Prostate gland (tissue), 2 donors: ENCODE measurements around the gene CCDC78.

ENCODE experiments used
- CTCF ChIP-seq, 4 experiments: fragments of 200-600 bp in 2 of 4; fragments of 450-650 bp in 2 of 4; sonication (generic) in 2 of 4; IDR thresholded peaks; 1 replicate in 3 of 4; 2 replicates in 1 of 4; pipeline ENCODE4 v1.5.1; 2016 to 2019; ENCODE audit warnings: antibody characterized with exemption in 4 of 4, mild to moderate bottlenecking in 2 of 4, moderate library complexity in 2 of 4
- POLR2A ChIP-seq: fragments of 450-650 bp; IDR thresholded peaks from one replicate; pipeline ENCODE4 v1.6.1; 2016; ENCODE audit warnings: antibody characterized with exemption, mild to moderate bottlenecking

DNA sequence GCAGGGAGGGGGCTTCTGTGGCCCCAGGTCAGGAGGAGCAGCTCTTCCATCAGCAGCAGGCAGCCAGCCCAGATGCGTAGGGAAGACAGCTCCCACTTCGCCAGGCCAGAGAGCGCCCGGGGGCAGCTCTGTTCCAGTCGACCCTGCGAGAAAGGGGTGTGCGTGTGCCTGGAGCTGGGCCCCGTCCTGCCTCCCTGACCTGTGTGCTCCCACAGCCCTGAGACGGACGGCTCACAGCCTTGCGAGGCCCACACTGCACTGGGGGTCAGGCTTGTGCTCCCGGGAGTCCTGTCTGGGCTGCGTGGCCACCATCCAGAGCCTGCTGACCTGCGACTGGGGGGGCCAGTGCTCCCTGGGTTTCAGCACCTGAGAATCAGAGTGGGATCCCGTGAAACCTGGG lies 33.8 kb upstream of the CCDC78 start:
- no peak for TF ChIP-seq CTCF (IDR thresholded peaks at IDR 0.05)
- no peak for TF ChIP-seq POLR2A
